Activated CD8-positive, alpha-beta memory T cell treated with anti-CD3 and anti-CD28 coated beads, Interleukin-2, amount 50 U/mL, for 1 hour (primary cell): ENCODE measurements around the gene KRTAP19-8.

Experiments
- DNase-seq: peaks from one replicate; pipeline ENCODE4 v3.0.0-alpha.2; 2020; ENCODE audit errors: extremely low read depth

KRTAP19-8 gene

GRCh38 chr21:31012133-31013089, 25.9 kb downstream of the KRTAP19-8 start:
- DNase-seq: no peak

GRCh38 chr21:31011412-31011811, 26.9 kb downstream of the KRTAP19-8 start:
- DNase-seq: no peak

GRCh38 chr21:31008355-31008754, 29.9 kb downstream of the KRTAP19-8 start:
- no peak for DNase-seq

GRCh38 chr21:31005019-31005418, 33.3 kb downstream of the KRTAP19-8 start:
- no peak for DNase-seq

GRCh38 chr21:31003471-31003870, 34.8 kb downstream of the KRTAP19-8 start:
- no peak for DNase-seq

GRCh38 chr21:30997541-30997940, 40.7 kb downstream of the KRTAP19-8 start:
- no peak for DNase-seq

GRCh38 chr21:30996728-30997127, 41.5 kb downstream of the KRTAP19-8 start:
- no peak for DNase-seq

- no peak for DNase-seq
Measured at GRCh38 chr21:30994932-30995331, 43.3 kb downstream of the KRTAP19-8 start.

- no peak for DNase-seq
Measured at GRCh38 chr21:30990514-30991262, 47.6 kb downstream of the KRTAP19-8 start.

GRCh38 chr21:30988706-30989105, 49.6 kb downstream of the KRTAP19-8 start:
- no peak for DNase-seq
